ENCODE results near the gene DOCK7. TPM values are rescaled to one million over a fixed set of nuclear protein-coding genes. Genes with fewer than 3 reads are reported as not detected.
"Not testable (repeated sequence)": the region's sequence is repeated elsewhere in the genome, so short reads cannot be mapped to it uniquely, and the experiment has no call there.

The DOCK7 gene
- total and polyA plus RNA-seq, 10 donors: 3.3 to 48.3 (median 30.3) TPM

DNA sequence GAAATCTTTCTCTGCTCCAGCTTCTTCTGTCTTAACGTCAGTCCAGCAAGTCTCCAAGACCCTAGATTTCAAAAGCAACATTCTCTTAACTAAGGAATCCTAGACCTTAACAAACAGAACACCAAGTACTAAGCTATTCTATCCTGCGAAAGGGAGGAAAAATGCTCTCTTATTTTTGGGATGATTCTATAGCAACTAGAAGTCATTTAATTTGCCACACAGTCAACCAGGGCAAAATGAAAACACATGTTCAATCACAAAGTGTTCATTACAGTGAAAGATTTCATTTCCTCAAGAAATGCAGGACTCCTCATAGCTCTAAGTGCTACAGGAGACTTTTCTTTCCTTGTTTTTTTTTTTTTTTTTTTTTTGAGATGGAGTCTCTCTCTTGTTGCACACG lies 36.2 kb upstream of the DOCK7 start:
- Histone ChIP-seq H3K27me3 (replicated peaks in 1 of 7) (no peaks in the 10 kb centered on the region), H3K9me3 (no peaks in the 10 kb centered on the region), H3K4me1 (peaks cover 8 to 44% (median 19%) of the 10 kb centered on the region in 6 donors), H3K4me3 (no peak overlapping the region), H3K36me3 (no peaks in the 10 kb centered on the region), H3K27ac (peak overlapping the region in 2 of 8 donors; percentile 5 to 60)
- TF ChIP-seq, protein P1, sequence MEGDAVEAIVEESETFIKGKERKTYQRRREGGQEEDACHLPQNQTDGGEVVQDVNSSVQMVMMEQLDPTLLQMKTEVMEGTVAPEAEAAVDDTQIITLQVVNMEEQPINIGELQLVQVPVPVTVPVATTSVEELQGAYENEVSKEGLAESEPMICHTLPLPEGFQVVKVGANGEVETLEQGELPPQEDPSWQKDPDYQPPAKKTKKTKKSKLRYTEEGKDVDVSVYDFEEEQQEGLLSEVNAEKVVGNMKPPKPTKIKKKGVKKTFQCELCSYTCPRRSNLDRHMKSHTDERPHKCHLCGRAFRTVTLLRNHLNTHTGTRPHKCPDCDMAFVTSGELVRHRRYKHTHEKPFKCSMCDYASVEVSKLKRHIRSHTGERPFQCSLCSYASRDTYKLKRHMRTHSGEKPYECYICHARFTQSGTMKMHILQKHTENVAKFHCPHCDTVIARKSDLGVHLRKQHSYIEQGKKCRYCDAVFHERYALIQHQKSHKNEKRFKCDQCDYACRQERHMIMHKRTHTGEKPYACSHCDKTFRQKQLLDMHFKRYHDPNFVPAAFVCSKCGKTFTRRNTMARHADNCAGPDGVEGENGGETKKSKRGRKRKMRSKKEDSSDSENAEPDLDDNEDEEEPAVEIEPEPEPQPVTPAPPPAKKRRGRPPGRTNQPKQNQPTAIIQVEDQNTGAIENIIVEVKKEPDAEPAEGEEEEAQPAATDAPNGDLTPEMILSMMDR (IDR thresholded peaks at IDR 0.05 in 8 of 11, conservative IDR thresholded peaks at IDR 0.05 in 3 of 11): no peak
- no peak for TF ChIP-seq POLR2AphosphoS5 (IDR thresholded peaks at IDR 0.05)
- TF ChIP-seq POLR2A (IDR thresholded peaks at IDR 0.05): no peak
- WGBS, 5 donors: 92 to 97% (median 93%) methylated on average over 3 of the region's 3 CpGs
- intact Hi-C loops (cut with DNase I; ENCODE audit: low total_unique reads): no loop called here
- DNase-seq: no peak

DNA sequence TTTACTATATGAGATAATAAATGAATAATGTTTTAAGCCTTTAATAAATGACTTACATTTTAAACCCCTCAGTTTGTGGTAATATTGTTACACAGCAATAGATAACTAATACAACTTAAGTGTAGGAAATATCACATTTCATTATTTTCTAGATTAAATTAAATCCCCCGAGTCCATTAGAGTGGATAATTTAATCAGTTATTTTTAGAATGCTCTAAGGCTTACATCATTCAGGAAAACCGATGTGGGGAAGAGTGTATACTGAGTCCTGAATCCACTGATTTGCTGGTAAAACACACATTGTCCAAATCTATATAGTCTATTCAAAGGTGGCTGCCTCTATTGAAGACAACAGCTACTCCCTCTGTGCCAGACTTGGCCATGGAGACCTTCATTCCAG lies 35.7 kb upstream of the DOCK7 start:
- H3K27me3 ChIP-seq (replicated peaks in 1 of 7): no peaks in the 10 kb centered on the region
- H3K27ac ChIP-seq: peak overlapping the region in 2 of 8 donors; percentile 5 to 60
- no peaks in the 10 kb centered on the region for H3K9me3 ChIP-seq
- H3K4me3 ChIP-seq: no peak overlapping the region
- intact Hi-C loops (cut with DNase I; ENCODE audit: low total_unique reads): no loop called here
- TF ChIP-seq, protein P1 (IDR thresholded peaks at IDR 0.05 in 8 of 11, conservative IDR thresholded peaks at IDR 0.05 in 3 of 11): no peak
- TF ChIP-seq POLR2A (IDR thresholded peaks at IDR 0.05): no peak
- TF ChIP-seq POLR2AphosphoS5 (IDR thresholded peaks at IDR 0.05): no peak
- H3K36me3 ChIP-seq: no peaks in the 10 kb centered on the region
- H3K4me1 ChIP-seq: peaks cover 8 to 44% (median 19%) of the 10 kb centered on the region in 6 donors
- 67 to 80% (median 73%) methylated on average over 2 of the region's 2 CpGs for WGBS, 5 donors
- DNase-seq: no peak

DNA sequence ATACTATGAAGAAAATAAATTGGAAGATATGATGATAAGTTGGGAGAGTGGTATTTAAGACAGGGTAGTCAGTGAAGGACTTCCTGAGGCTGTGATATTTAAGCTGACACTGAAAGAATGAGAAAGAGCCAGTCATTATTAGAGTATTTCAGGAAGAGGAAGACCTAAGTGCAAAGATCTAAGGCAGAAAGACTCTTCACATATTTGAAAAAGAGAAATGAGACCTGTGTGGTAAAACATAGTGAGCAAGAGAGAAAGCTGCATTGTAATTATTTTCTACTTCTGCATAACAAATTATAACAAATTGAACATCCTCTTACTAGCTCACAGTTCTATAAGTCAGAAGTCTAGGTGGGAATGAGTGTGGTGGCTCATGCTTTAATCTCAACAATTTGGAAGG lies 34.6 kb upstream of the DOCK7 start:
- Histone ChIP-seq H3K27ac (peak overlapping the region in 1 of 8 donors; percentile 73), H3K36me3 (no peaks in the 10 kb centered on the region), H3K4me1 (peaks cover 8 to 44% (median 19%) of the 10 kb centered on the region in 6 donors), H3K4me3 (no peak overlapping the region), H3K27me3 (replicated peaks in 1 of 7) (no peaks in the 10 kb centered on the region), H3K9me3 (no peaks in the 10 kb centered on the region)
- TF ChIP-seq, protein P1 (IDR thresholded peaks at IDR 0.05 in 8 of 11, conservative IDR thresholded peaks at IDR 0.05 in 3 of 11): no peak
- TF ChIP-seq POLR2A (IDR thresholded peaks at IDR 0.05): no peak
- TF ChIP-seq POLR2AphosphoS5 (IDR thresholded peaks at IDR 0.05): no peak
- intact Hi-C loops (cut with DNase I; ENCODE audit: low total_unique reads): no loop called here
- no peak for DNase-seq

DNA sequence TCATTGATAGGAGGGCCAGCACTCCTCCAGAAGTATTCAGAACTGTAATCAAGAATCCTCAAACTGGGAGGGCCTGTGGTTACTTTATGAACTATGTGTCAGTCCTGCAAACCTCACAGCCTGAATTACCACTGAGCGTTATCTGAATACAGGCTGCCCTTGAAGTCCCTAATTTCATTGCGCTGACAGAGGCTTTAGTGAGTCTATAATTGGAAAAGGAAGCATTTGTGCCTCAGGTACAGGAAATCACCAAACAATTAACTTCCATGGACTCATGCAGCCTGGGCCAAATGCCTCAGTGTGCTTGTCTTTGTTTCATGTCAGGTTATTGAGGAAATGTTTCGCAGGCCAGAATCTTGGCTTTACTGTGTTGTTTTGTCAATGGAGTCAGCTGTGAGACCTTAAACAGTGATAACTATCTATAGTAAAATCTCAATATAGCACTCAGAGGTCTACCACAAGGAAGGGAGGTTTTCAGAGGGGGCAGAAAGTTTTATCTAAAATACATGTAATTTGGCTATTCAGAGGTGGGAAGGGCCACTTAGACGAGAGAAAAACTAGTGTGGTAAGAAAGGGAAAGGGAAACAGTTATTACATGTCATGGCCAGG lies 32.9 kb upstream of the DOCK7 start:
- no peak for TF ChIP-seq POLR2A (IDR thresholded peaks at IDR 0.05)
- TF ChIP-seq POLR2AphosphoS5 (IDR thresholded peaks at IDR 0.05): peak in 1 of 3 donors; percentile 40
- TF ChIP-seq, protein P1 (IDR thresholded peaks at IDR 0.05 in 8 of 11, conservative IDR thresholded peaks at IDR 0.05 in 3 of 11): no peak
- Histone ChIP-seq H3K27ac (peak overlapping the region in 7 of 8 donors; percentile 29 to 77 (median 53)), H3K4me1 (peaks cover 8 to 53% (median 23%) of the 10 kb centered on the region in 6 donors), H3K36me3 (no peaks in the 10 kb centered on the region), H3K4me3 (no peak overlapping the region), H3K27me3 (replicated peaks in 1 of 7) (no peaks in the 10 kb centered on the region), H3K9me3 (no peaks in the 10 kb centered on the region)
- 63 to 70% (median 66%) methylated on average over 4 of the region's 4 CpGs for WGBS, 5 donors
- intact Hi-C loops (cut with DNase I; ENCODE audit: low total_unique reads): no loop called here
- DNase-seq: no peak

DNA sequence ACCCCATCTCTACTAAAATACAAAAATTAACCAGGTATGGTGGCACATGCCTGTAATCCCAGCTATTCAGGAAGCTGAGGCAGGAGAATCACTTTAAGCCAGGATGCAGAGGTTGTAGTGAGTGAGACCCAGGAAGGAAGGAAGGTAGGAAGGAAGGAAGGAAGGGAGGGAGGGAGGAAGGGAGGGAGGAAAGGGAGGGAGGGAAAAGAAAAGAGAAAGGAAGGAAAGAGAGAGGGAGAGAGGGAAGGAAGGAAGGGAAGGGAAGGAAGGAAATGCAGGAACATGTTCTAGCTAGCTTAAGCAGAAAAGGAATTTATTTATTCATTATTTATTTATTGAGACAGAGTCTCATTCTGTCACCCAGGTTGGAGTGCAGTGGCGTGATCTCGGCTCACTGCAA lies 30.2 kb upstream of the DOCK7 start:
- intact Hi-C loops (cut with DNase I; ENCODE audit: low total_unique reads): not testable (repeated sequence)
- WGBS, 5 donors: 88 to 98% (median 94%) methylated on average over 2 of the region's 2 CpGs

More for the DNA sequence above, 30.2 kb upstream of the DOCK7 start:
- H3K4me1 ChIP-seq: peaks cover 6 to 31% (median 16%) of the 10 kb centered on the region in 6 donors
- H3K27ac ChIP-seq; H3K36me3 ChIP-seq; H3K27me3 ChIP-seq (replicated peaks in 1 of 7); H3K4me3 ChIP-seq; DNase-seq; H3K9me3 ChIP-seq: not testable (repeated sequence)
